Suprapubic skin (tissue), 4 donors: ENCODE data around the gene HORMAD2. TPM values are rescaled to one million over a fixed set of nuclear protein-coding genes. Genes with fewer than 3 reads are reported as not detected.

Source experiments
- DNase-seq, 2 donors: peaks; one replicate each; pipeline ENCODE4 v3.0.0-alpha.2; 2019; ENCODE audit warnings: low spot score in 2 of 2
- H3K27ac ChIP-seq: fragments of 200-600 bp; sonication (generic); one replicate; pipeline ENCODE4 v1.5.1; 2019
- H3K27me3 ChIP-seq: fragments of 200-600 bp; sonication (generic); one replicate; pipeline ENCODE4 v1.5.1; 2019
- H3K36me3 ChIP-seq: fragments of 200-600 bp; sonication (generic); one replicate; pipeline ENCODE4 v1.5.1; 2019
- H3K4me1 ChIP-seq: fragments of 200-600 bp; sonication (generic); one replicate; pipeline ENCODE4 v1.5.1; 2019
- H3K4me3 ChIP-seq: fragments of 200-600 bp; sonication (generic); one replicate; pipeline ENCODE4 v1.5.1; 2019; ENCODE audit warnings: mild to moderate bottlenecking
- H3K9me3 ChIP-seq: fragments of 200-600 bp; sonication (generic); one replicate; pipeline ENCODE4 v1.5.1; 2019
- EP300 ChIP-seq: sonication (generic); formaldehyde crosslinking; IDR thresholded peaks from one replicate; pipeline ENCODE4 v1.6.1; 2017; ENCODE audit warnings: antibody characterized with exemption
- POLR2A ChIP-seq, 2 donors: fragments of 450-650 bp; IDR thresholded peaks; one replicate each; pipeline ENCODE4 v1.6.1; 2017; ENCODE audit warnings: antibody characterized with exemption in 2 of 2, mild to moderate bottlenecking in 2 of 2, moderate library complexity in 2 of 2
- POLR2AphosphoS5 ChIP-seq, 3 donors: sonication (generic); formaldehyde crosslinking; IDR thresholded peaks; one replicate each; pipeline ENCODE4 v1.6.1; 2017; ENCODE audit warnings: antibody characterized with exemption in 3 of 3
- WGBS: methylation state at CpG from one replicate; pipeline ENCODE4 v1.1.5; 2018; 5-methylcytosine and 5-hydroxymethylcytosine counted together
- total RNA-seq, 4 donors: library from RNA; depleted of rRNA; stranded (reverse); fragments of >200 nt; gene quantifications; one replicate each; pipeline ENCODE4 v1.1.0, GENCODE V29; 2016
- TF ChIP-seq, protein P1 (sequence below), 2 donors: fragments of 200-600 bp in 1 of 2; fragments of 450-650 bp in 1 of 2; sonication (generic) in 1 of 2; IDR thresholded peaks; one replicate each; pipeline ENCODE4 v1.5.1; 2016 to 2019; ENCODE audit warnings: antibody characterized with exemption in 2 of 2, mild to moderate bottlenecking in 1 of 2, moderate library complexity in 1 of 2

Gene HORMAD2
- total RNA-seq, 4 donors from 2014 or later: not detected

DNA sequence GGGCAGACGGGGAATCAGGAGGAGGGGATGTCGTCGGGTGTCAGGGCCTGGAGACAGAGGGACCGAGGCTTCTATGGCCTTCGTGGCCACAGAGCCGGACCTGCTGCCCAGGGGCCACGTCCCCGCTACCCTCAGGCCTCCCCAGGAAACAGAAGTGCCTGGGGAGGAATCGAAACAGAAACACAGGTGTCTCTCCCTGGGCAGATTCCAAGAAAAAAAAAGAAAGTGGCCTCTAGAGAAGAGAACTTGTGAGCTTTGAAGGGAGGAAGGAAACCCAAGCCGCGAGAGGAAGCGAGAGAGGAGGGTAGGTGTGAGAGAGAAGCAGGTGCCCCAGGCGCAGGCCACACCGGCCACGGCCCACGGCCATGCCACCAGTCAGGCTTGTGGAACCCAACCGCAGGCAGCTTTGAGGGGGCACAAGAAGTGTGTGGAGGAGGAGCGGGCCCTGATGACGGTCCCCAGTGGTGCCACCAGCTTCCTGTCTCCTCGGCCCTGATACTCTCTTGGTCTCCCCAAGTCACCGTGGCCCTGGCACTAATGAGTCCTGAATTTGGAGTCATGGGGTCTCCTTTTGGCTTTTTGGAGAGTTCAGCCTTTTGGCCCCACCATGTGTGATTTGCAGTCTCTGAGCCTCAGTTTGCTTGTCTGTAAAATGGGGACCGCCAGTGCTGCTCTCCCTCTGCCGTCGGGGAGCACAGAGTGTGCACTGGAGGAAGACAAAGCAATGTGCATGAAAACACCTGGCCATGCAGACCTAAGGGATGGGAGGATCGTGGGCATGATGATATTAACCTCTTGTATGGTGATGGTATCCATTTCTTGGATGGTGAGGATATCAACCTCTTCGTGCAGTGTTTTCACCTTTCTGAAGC lies 141.1 kb downstream of the HORMAD2 start:
- H3K9me3 ChIP-seq: no peaks in the 10 kb centered on the region
- no peak overlapping the region for H3K4me3 ChIP-seq
- peaks cover 15% of the 10 kb centered on the region for H3K4me1 ChIP-seq
- no peak for DNase-seq
- no peak overlapping the region for H3K27ac ChIP-seq
- TF ChIP-seq EP300: no peak
- no peak for TF ChIP-seq POLR2A (IDR thresholded peaks at IDR 0.05)
- TF ChIP-seq, protein P1, sequence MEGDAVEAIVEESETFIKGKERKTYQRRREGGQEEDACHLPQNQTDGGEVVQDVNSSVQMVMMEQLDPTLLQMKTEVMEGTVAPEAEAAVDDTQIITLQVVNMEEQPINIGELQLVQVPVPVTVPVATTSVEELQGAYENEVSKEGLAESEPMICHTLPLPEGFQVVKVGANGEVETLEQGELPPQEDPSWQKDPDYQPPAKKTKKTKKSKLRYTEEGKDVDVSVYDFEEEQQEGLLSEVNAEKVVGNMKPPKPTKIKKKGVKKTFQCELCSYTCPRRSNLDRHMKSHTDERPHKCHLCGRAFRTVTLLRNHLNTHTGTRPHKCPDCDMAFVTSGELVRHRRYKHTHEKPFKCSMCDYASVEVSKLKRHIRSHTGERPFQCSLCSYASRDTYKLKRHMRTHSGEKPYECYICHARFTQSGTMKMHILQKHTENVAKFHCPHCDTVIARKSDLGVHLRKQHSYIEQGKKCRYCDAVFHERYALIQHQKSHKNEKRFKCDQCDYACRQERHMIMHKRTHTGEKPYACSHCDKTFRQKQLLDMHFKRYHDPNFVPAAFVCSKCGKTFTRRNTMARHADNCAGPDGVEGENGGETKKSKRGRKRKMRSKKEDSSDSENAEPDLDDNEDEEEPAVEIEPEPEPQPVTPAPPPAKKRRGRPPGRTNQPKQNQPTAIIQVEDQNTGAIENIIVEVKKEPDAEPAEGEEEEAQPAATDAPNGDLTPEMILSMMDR (IDR thresholded peaks at IDR 0.05): no peak
- TF ChIP-seq POLR2AphosphoS5 (IDR thresholded peaks at IDR 0.05): no peak
- peaks cover 4% of the 10 kb centered on the region for H3K27me3 ChIP-seq
- no peaks in the 10 kb centered on the region for H3K36me3 ChIP-seq
- 73% methylated on average over 23 of the region's 26 CpGs for WGBS

GRCh38 chr22:30222321-30222720 lies 142.1 kb downstream of the HORMAD2 start:
- TF ChIP-seq POLR2A (IDR thresholded peaks at IDR 0.05) (no peak), POLR2AphosphoS5 (IDR thresholded peaks at IDR 0.05) (no peak), EP300 (no peak)
- TF ChIP-seq, protein P1 (IDR thresholded peaks at IDR 0.05): no peak
- no peak for DNase-seq
- no peak overlapping the region for H3K27ac ChIP-seq
- H3K36me3 ChIP-seq: no peaks in the 10 kb centered on the region
- no peaks in the 10 kb centered on the region for H3K9me3 ChIP-seq
- whole genome bisulfite sequencing: 84% methylated on average over 4 of the region's 4 CpGs
- H3K27me3 ChIP-seq: peaks cover 4% of the 10 kb centered on the region
- peaks cover 15% of the 10 kb centered on the region for H3K4me1 ChIP-seq
- no peak overlapping the region for H3K4me3 ChIP-seq

- no peak for DNase-seq
- Histone ChIP-seq H3K27ac (no peak overlapping the region), H3K4me1 (peaks cover 18% of the 10 kb centered on the region), H3K27me3 (peaks cover 4% of the 10 kb centered on the region), H3K36me3 (no peaks in the 10 kb centered on the region), H3K4me3 (no peak overlapping the region), H3K9me3 (no peaks in the 10 kb centered on the region)
- TF ChIP-seq POLR2A (IDR thresholded peaks at IDR 0.05) (no peak), EP300 (no peak), POLR2AphosphoS5 (IDR thresholded peaks at IDR 0.05) (no peak)
- TF ChIP-seq, protein P1 (IDR thresholded peaks at IDR 0.05): no peak
- WGBS: 75% methylated on average over 14 of the region's 15 CpGs
Measured at GRCh38 chr22:30223303-30223702, 143.0 kb downstream of the HORMAD2 start.

DNA sequence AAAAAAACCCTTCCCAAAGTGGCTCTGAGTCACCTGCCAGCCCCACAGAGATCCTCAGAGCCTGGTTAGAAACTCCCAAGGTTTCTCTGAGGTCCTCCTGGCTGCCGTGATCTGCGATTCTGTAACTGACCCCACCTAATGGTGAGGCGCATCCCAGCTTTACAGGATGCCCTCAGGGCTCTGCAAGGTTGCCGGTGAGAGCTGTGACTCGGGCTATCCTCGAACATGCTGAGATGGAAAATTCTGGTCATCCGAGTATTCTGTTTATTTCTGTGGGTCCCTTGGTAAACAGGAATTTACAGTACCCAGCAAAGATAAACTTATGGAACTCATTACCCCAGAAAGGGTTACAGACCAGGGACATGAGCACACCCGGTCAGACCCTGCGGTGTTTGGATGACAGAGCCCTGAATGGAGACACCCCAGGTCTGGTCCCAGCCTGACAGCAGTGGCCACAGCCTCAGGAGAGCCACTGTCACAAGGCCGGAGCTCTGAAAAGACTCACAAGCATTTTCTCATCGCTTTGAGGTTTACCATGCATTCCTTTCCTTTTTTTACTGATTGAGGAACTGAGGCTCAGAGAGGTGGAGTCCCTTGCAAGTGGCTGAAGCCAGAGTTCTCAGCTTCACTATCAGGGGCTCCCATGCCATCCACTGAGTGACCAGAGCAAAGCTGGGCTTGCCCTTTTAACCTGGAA lies 144.0 kb downstream of the HORMAD2 start:
- Histone ChIP-seq H3K4me3 (no peak overlapping the region), H3K36me3 (no peaks in the 10 kb centered on the region), H3K4me1 (peaks cover 19% of the 10 kb centered on the region), H3K27ac (no peak overlapping the region), H3K9me3 (no peaks in the 10 kb centered on the region), H3K27me3 (peaks cover 4% of the 10 kb centered on the region)
- DNase-seq: no peak
- 46% methylated on average over 10 of the region's 11 CpGs for WGBS
- TF ChIP-seq POLR2AphosphoS5 (IDR thresholded peaks at IDR 0.05) (no peak), POLR2A (IDR thresholded peaks at IDR 0.05) (no peak), EP300 (no peak)
- TF ChIP-seq, protein P1 (IDR thresholded peaks at IDR 0.05): no peak
